GM19193 (cell line): ENCODE results near the gene FBXL16.

Source experiments
- POLR2A ChIP-seq: IDR thresholded peaks from 4 replicates; pipeline ENCODE4 v1.6.1; 2011; ENCODE audit not compliant: insufficient read depth, insufficient read length; ENCODE audit errors: extremely low read depth

Gene FBXL16

GRCh38 chr16:662597-662996 lies 43.0 kb downstream of the FBXL16 start:
- TF ChIP-seq POLR2A: no peak

GRCh38 chr16:662095-662494 lies 43.5 kb downstream of the FBXL16 start:
- TF ChIP-seq POLR2A: no peak

- TF ChIP-seq POLR2A: no peak
Observed at GRCh38 chr16:661184-661821, 44.3 kb downstream of the FBXL16 start.

- no peak for TF ChIP-seq POLR2A
Observed at GRCh38 chr16:660459-661183, 45.0 kb downstream of the FBXL16 start.

- TF ChIP-seq POLR2A: no peak
Observed at GRCh38 chr16:660132-660458, 45.5 kb downstream of the FBXL16 start.

GRCh38 chr16:659618-660017 lies 46.0 kb downstream of the FBXL16 start:
- no peak for TF ChIP-seq POLR2A

GRCh38 chr16:658679-659571 lies 46.7 kb downstream of the FBXL16 start:
- TF ChIP-seq POLR2A: no peak

- TF ChIP-seq POLR2A: no peak
Observed at GRCh38 chr16:657487-657886, 48.1 kb downstream of the FBXL16 start.

- TF ChIP-seq POLR2A: no peak
Observed at GRCh38 chr16:654034-654433, 51.6 kb downstream of the FBXL16 start.

- no peak for TF ChIP-seq POLR2A
Observed at GRCh38 chr16:652454-653305, 52.9 kb downstream of the FBXL16 start.

GRCh38 chr16:651844-652243 lies 53.8 kb downstream of the FBXL16 start:
- no peak for TF ChIP-seq POLR2A

GRCh38 chr16:649631-650030 lies 56.0 kb downstream of the FBXL16 start:
- TF ChIP-seq POLR2A: no peak

GRCh38 chr16:648781-649589 lies 56.6 kb downstream of the FBXL16 start, which contains the start of gene WDR90:
Gene WDR90, plus strand, starts transcription at chr16:649365. Its CDS starts 52 bp downstream, at chr16:649417.
- peak; percentile 47 for TF ChIP-seq POLR2A
